Stimulated activated CD4-positive, alpha-beta T cell treated with anti-CD3 and anti-CD28 coated beads, Interleukin-15, amount 100 ng/mL, for 1 hour (primary cell): ENCODE data around the gene RAB5B.
A peak's percentile ranks its signal among the peaks of the same experiment; 100 is the strongest.
"Not testable (repeated sequence)": the region's sequence is repeated elsewhere in the genome, so short reads cannot be mapped to it uniquely, and the experiment has no call there.

Experiments used
- DNase-seq, 2 donors: peaks; one replicate each; pipeline ENCODE4 v3.0.0-alpha.2; 2020; ENCODE audit warnings: low read depth in 1 of 2, low spot score in 1 of 2

RAB5B gene

DNA sequence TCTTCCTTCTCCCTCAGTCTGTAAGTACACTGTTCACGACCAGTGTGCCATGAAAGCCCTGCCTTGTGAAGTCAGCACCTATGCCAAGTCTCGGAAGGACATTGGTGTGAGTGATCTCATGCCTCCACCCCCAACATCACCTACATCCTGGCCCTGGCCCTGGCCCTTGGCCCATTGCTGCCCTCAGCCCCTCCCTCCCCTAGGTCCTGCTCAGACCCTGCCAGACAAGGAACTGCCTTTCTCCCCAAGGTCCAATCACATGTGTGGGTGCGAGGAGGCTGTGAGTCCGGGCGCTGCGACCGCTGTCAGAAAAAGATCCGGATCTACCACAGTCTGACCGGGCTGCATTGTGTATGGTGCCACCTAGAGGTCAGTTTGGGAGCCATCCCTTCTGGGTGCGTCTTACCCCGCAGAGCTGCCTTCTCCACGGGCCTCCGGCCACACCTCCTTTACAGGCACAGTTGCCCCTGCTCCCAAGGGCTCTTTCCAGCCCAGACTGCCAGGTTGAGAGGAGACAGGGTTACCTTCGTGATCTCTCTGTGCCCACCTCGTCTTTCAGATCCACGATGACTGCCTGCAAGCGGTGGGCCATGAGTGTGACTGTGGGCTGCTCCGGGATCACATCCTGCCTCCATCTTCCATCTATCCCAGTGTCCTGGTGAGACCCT lies 33.7 kb upstream of the RAB5B start:
- DNase-seq, result peak; percentile 61 to 65

DNA sequence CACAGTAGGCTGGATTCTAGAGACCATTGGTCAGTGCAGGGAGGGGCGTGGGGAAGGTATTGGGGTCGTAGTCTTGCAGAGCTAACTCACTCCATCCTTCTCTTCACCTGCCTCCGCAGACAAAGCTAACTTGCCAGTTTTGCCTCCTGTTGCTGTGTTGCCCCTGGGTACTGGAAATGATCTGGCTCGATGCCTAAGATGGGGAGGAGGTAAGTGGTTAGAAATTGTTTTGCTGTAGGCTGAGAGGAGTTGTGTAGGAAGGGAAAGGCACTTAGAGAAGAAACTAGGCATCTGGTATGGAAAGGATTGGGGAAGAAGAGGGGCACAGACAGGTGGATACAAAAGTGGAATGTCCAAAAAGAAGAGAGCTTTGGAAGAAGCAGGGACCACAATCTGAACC lies 31.8 kb upstream of the RAB5B start:
- no peak for DNase-seq

DNA sequence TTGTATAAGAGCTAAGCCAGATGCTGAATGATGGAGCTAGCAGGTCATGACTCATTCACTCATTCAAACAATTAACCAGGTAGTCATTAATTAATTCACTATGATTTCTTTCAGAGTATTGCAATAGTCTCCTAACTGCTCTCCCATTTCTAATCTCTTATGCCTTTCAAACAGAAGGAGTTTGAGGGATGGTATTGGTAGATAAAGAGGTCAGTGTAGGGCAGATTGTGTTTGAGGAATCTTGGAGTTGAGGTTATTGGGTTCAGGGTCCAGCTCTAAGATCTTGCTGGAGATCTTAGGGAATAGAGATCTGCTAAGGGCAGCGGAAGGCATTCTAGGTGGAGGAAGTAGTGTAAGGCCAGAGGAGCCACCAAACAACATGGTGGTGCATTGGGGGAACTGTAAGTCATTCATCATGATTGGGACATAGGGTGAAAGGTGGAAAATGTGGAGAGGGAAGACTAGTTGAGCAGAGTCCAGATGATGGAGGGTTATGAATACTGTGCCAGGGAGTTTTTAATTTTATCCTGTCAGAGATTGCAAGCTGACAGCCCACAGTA lies 31.2 kb upstream of the RAB5B start:
- DNase-seq, result no peak

DNA sequence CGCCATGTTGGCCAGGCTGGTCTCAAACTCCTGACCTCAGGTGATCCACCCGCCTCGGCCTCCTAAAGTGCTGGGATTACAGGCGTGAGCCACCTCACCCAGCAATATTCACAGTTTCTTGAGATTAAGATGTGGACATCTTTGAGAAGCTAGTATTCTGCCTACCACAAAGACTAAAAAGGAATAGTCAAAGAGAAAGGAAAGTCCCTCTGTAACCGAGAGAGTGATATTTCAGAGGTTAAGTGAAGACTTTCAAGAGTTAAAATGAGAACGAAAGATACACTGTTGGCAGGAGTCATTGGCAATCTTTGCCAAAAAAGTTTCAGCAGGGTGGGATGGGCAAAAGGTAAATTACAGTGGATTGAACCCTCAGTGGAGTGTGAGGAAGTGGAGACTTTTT lies 27.3 kb upstream of the RAB5B start:
- no peak for DNase-seq

DNA sequence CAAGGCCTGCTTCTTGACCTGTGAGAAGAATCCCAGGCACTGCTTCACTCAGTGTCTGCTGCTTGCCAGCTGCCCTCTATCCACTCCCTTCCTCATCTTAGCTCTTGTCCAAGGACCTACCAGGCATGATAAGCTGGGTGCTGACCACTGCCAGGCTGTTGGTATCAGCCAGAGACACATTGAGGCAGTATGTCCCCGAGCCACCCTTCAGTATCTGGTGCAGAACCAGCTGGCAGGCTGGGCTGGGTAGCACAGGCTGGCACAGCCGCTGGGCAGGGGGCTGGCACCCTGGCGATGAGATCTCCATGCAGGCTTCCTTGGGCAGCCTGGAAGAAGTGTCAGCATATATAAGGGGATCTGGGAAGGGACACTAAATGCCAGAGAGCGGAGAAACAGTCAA lies 18.5 kb upstream of the RAB5B start:
- no peak for DNase-seq

DNA sequence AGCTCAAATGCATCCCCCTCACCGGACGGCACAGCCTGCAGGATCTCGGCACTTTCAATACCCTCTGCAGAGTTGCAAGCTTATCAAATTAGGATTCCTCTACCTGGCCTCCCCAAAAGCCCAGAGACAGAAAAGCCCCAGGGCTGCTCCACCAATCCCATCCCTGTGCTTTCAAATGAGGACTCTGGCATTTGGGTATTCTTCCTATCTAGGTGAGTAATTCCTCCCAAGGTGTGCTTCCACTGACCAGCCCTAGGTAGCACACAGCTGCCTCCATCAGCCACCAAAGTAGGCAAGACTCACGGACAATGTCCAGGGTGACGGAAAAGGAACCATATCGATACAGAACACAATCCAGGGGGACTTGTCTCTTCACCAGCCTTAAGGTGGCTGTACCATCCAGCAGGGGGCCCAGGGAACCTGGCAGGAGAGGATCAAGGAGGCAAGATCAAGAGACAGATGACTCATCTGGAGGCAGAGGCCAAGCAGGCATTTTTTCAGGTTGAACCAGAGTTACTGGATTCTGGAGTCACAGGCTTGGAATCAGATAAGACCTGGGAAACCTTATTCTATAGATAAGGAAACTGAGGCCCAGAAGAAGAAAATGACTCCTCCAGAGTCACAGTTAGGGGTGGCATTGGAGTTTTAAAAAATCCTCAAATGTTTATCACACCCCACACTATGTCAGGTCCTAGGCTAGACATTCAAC lies 17.9 kb upstream of the RAB5B start:
- peak in 1 of 2 donors; percentile 35 for DNase-seq

DNA sequence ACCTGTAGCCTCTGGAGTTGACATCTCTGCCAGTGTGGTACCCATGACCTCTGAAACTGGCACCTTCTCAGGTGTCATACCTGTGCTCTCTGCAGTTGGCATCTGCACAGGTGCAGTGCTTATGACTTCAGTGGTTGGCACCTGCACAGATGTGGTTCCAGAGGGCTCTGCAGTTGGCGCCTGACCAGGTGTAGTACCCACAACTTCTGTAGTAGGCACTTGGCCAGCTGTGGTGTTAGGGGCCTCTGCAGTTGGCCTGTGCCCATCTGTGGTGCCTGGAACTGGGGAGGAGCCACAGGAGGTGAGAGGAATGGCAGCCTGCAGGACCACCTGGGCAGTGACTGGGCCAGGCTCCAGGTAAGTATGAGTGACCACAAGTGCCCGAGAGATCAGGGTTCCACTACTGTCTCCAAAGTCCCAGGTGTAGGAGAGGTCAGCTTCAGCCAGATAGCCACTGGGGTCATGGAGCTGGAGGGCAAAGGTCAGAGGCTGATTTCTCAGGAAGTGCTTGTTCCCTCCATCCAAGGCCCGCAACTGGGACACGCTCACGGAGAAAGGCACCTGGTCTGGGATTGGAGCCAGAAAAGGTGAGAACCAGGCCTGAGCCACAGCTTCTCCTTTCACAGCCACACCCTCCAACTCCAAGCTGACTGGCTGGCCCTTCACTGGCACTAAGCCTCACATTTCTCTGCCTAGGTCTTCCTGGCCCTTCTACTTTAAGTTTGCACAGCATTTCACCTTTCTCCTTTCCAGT lies 16.6 kb upstream of the RAB5B start:
- no peak for DNase-seq

DNA sequence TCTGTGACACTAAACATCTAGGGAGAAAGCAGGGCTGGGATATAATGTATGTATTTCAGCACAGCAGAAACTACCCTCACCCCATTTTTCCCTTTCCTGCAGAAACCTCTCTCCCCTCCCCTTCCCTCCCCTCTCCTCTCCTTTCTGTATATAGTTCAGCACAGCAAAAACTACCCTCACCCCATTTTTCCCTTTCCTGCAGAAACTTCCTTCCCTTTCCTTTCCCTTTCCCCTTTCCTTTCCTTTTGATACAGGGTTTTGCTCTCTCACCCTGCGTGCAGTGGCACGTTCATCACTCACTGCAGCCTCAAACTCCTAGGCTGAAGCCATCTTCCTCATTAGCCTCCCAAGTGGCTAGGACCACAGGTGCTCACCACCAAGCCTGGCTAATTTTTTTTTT lies 10.1 kb upstream of the RAB5B start:
- DNase-seq, result no peak

DNA sequence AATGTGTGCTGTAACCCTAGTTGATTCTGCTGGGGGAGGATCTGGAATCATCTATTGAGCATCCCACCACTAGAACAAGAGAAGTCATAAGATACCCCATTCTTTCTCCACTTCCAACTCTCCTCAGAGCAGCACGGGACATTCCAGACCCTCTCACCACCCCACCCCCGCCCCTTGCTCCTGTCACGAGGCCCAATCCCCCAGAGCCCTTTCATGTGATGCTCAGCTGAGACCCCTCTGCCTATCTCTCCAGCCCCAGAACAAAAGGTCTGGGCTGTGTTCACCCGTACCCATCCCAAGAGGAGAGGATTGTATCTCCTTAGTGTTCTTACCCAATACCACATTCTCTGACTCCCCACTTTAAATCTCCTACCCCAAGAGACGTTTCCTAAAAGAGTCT lies 8.6 kb upstream of the RAB5B start:
- no peak for DNase-seq

DNA sequence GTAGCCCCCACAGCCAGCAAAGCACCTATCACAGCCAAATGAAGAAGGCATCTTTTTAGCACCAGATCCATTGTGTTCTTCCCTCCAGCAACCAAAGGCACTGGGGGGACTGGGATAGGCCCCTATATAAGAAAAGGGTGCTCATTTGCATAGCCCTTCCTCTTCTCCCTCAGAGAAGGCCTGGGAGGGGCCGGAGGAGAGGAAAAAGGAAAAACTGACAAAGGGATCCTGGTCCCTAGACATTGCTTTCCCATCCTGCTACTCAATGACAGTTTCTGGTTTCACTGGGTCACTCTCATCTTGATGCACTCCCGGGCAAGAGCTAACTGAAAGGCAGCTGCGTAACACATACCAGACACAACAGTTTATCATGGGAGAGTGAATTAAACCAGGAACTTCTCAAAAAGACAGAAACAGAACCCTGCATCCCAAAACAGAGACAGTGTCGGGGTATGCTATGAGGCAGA lies 7.9 kb upstream of the RAB5B start, which contains the start of gene PMEL:
PMEL (minus strand) TSS at position 102 of the 467 bp plus-strand sequence; CDS start at position 71, 31 bp downstream.
- no peak for DNase-seq

DNA sequence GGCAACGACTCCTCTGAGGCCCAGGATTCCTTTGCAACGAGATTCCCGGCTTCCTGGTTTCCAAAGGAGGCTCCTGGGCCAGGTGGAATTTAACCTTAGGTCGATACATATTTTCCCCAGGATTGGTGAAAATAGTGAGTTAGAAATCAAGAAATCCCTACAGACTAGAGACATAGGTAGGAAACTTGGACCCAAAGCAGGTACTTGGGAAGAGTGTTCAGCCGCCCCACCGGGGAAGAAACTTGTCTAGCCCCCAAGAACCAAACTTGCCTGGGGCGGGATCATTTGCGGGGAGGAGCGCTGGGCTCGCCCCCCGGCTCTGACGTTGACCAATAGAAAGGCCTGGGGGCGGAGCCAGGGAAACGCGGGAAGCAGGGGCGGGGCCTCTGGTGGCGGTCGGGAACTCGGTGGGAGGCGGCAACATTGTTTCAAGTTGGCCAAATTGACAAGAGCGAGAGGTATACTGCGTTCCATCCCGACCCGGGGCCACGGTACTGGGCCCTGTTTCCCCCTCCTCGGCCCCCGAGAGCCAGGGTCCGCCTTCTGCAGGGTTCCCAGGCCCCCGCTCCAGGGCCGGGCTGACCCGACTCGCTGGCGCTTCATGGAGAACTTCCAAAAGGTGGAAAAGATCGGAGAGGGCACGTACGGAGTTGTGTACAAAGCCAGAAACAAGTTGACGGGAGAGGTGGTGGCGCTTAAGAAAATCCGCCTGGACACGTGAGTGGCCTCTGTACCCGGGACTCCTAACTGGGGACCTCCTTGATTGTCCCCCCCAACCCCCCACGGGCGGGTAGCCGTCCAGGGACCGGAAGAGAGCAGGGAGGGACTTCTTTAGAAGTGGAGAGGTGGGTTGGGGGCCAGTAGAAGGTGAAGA lies 7.2 kb upstream of the RAB5B start, which contains the start of gene CDK2:
CDK2 (plus strand) TSS at position 423 of the 874 bp plus-strand sequence; CDS start at position 602, 179 bp downstream.
- DNase-seq, result peak; percentile 72 to 86

DNA sequence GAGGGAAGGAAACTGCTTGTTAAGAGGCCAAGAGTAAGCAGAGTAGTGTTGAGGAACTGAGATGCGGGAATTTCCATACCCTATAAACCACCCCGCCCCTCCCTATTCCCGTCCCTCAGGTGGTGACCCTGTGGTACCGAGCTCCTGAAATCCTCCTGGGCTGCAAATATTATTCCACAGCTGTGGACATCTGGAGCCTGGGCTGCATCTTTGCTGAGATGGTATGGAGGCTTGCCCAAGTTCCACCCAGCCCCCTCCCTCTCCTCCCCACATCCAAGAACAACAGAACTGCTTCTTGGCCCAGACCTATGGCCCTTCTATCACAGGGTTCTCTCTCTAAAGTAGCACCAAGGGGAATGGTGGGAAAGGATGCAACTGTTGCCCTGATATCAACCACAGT lies 4.5 kb upstream of the RAB5B start:
- DNase-seq, result no peak

DNA sequence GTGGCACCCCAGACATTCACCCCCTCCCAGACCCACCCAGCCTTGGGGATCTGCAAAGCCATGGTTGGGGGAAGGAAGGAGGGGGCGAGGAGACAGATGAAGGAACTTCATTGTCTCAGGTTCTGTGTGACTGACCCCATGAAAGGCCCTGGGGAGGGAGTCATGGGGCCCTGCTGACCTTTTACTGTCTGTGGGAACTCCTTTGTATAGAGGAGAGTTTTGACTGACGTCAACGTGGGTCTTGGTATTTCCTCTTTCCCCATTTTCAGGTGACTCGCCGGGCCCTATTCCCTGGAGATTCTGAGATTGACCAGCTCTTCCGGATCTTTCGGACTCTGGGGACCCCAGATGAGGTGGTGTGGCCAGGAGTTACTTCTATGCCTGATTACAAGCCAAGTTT lies 3.1 kb upstream of the RAB5B start:
- DNase-seq, result no peak

DNA sequence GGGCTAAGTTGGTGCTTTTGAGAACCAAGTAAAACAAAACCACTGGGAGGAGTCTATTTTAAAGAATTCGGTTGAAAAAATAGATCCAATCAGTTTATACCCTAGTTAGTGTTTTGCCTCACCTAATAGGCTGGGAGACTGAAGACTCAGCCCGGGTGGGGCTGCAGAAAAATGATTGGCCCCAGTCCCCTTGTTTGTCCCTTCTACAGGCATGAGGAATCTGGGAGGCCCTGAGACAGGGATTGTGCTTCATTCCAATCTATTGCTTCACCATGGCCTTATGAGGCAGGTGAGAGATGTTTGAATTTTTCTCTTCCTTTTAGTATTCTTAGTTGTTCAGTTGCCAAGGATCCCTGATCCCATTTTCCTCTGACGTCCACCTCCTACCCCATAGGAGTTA lies 1.8 kb upstream of the RAB5B start:
- DNase-seq, result no peak

DNA sequence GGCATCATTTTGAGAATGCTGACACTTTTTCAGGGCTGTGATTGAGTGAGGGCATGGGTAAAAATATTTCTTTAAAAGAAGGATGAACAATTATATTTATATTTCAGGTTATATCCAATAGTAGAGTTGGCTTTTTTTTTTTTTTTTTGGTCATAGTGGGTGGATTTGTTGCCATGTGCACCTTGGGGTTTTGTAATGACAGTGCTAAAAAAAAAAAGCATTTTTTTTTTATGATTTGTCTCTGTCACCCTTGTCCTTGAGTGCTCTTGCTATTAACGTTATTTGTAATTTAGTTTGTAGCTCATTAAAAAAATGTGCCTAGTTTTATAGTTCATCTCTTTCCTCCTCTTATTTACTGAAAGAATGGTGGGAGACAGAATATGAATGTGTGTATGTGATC lies 1.4 kb upstream of the RAB5B start:
- no peak for DNase-seq

DNA sequence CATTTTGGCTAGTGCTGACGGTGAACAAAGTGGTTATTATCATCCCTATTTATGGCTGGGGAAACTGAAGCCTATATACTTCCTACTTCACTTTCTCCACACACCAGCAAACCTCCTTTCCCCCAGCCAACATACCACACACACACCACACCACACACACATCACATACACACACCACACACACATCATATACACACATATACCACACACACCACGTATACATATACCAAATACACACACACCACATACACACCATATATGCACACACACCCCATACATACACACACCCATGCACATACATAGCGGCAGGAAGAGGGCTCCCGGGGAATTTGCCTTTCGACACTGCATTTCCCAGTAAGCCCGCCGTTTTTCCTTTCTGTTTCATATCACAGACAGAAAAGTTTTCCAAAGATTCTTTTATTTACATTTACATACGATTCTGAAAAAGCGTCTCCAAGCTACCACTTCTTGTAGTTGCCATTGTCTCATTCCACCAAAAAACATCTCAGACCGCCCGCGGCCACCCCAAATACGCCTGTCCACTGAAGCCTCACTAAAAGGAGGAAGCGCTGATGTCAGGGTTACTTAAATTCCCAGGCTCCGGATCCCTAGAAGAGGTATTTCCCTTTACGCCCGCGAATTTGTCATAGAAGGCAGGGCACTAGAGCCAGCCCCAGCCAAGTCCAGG lies 823 bp upstream of the RAB5B start:
- no peak for DNase-seq

DNA sequence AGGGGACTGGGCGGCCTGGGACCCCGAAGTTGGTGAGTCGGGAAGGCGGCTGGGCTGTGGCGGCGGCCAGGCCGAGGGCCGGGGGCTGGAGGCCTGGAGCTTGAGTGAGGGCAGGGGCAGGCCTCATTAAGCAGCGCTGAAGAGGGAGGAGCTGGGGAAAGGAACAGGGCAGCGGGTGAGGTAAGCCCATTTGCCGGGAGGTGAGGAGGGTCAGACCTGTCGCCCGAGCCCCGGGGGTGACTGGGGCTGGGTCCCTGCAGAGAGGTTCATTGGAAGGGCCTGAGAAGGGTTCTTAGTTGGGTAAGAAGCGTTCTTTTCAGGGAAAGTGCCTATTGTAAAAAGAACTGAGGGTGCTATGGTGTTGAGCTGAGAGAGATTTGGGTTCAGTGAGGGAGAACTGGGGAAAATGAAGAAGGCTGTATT lies 441 bp downstream of the RAB5B start:
- no peak for DNase-seq

DNA sequence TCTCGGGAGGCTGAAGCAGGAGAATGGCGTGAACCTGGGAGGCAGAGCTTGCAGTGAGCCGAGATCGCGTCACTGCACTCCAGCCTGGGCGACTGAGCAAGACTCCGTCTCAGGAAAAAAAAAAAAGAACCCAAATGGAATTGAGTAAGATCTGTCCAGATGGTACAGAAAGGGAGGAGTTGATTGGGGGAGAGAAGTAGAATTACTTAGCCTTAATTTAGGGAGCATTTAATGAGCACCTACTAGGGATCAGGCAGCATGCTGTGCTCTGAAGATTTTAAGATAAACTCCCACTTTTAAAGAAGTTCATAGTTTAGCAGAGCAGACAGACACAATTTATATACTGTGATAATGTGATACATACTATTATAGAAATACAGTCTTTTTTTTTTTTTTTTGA lies 4.5 kb downstream of the RAB5B start:
- no peak for DNase-seq

DNA sequence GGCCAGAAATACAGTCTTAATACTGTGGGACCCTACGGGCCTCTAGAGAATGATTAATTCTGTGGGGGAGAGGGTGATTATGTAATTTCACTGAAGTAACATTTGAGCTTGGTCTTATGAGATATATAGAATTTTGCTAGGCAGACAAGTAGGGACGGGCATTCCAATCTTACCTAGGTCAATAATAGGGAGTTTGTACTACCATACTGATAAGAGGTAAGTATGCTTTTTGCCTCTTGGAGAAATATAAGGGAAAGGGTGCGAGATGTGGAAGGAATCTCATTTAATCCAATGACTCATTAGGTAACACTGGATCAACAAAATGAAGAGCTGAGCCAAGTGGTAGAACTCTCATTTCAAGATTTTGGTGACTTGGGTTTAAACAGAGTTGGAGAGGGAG lies 5.2 kb downstream of the RAB5B start:
- DNase-seq, result no peak

DNA sequence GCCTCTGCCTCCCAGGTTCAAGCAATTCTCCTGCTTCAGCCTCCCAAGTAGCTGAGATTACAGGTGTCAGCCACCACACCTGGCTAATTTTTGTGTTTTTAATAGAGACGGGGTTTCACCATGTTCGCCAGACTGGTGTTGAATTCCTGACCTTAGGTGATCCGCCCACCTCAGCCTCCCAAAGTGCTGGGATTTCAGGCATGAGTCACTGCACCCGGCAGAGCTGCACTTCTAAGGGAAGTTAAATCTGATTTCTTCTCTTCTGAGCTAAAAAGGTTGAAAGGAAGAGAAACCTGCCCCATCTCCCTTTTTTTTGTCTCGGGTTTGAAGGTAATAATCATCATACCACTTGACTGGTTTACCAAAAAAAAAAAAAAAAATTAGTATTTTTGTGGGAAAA lies 8.0 kb downstream of the RAB5B start:
- not testable (repeated sequence) for DNase-seq
